Breast epithelium (tissue), 3 donors: ENCODE measurements around the gene FNBP1.
"Not testable (repeated sequence)": the region's sequence is repeated elsewhere in the genome, so short reads cannot be mapped to it uniquely, and the experiment has no call there.

ENCODE experiments used
- POLR2A ChIP-seq: fragments of 450-650 bp; IDR thresholded peaks from one replicate; pipeline ENCODE4 v1.6.1; 2016; ENCODE audit warnings: antibody characterized with exemption, mild to moderate bottlenecking, moderate library complexity
- TF ChIP-seq, protein P1 (sequence below), 3 donors: fragments of 450-650 bp; IDR thresholded peaks; one replicate each; pipeline ENCODE4 v1.5.1; 2016 to 2017; ENCODE audit warnings: antibody characterized with exemption in 3 of 3, mild to moderate bottlenecking in 3 of 3, moderate library complexity in 3 of 3

DNA sequence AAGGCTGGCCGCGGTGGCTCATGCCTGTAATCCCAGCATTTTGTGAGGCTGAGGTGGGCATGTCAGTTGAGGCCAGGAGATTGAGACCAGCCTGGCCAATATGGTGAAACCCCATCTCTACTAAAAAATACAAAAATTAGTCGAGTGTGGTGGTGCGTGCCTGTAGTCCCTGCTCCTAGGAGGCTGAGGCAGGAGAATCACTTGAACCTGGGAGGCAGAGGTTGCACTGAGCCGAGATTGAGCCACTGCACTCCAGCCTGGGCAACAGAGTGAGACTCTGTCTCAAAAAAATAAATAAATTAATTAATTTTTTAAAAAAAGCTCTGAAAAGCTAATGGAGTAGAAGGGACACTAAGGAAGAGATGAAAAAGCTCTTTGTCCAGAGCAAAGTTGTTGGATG lies 105.1 kb downstream of the FNBP1 start:
- TF ChIP-seq, protein P1, sequence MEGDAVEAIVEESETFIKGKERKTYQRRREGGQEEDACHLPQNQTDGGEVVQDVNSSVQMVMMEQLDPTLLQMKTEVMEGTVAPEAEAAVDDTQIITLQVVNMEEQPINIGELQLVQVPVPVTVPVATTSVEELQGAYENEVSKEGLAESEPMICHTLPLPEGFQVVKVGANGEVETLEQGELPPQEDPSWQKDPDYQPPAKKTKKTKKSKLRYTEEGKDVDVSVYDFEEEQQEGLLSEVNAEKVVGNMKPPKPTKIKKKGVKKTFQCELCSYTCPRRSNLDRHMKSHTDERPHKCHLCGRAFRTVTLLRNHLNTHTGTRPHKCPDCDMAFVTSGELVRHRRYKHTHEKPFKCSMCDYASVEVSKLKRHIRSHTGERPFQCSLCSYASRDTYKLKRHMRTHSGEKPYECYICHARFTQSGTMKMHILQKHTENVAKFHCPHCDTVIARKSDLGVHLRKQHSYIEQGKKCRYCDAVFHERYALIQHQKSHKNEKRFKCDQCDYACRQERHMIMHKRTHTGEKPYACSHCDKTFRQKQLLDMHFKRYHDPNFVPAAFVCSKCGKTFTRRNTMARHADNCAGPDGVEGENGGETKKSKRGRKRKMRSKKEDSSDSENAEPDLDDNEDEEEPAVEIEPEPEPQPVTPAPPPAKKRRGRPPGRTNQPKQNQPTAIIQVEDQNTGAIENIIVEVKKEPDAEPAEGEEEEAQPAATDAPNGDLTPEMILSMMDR (IDR thresholded peaks at IDR 0.05), result not testable (repeated sequence)
- TF ChIP-seq POLR2A, result not testable (repeated sequence)
